GM12878 (cell line): ENCODE results near the gene NFE2L2. TPM values are rescaled to one million over a fixed set of nuclear protein-coding genes. Genes with fewer than 3 reads are reported as not detected.
"Not testable (repeated sequence)": the region's sequence is repeated elsewhere in the genome, so short reads cannot be mapped to it uniquely, and the experiment has no call there.

Experiments used
- ATAC-seq: fragments of 200-7000 bp; cut with Tn5 transposase; 3 replicates; pipeline ENCODE4 v1.9.1; 2020; ENCODE audit warnings: mild to moderate bottlenecking, moderate library complexity
- BruUV-seq: library from RNA; stranded (reverse); fragments of 400-500 nt; replicated peaks from 2 replicates; lab custom pipeline; 2021; lab: Mats Ljungman, UMichigan
- CTCF ChIA-PET: fragments of 300-600 bp; sonication (Branson Sonifier 250); formaldehyde crosslinking; extraction: SDS; loops from one replicate; lab custom pipeline; 2021; ENCODE audit warnings: inconsistent platforms; lab: Yijun Ruan, JAX
- POLR2A ChIA-PET: fragments of 350-600 bp; formaldehyde crosslinking; extraction: SDS; loops from one replicate; lab custom pipeline; 2021; ENCODE audit warnings: inconsistent platforms; lab: Charles Lee
- RAD21 ChIA-PET: fragments of 300-600 bp; sonication (Branson Sonifier 250); formaldehyde crosslinking; loops from one replicate; lab custom pipeline; 2023; ENCODE audit warnings: antibody characterized with exemption; ENCODE audit not compliant: unreplicated experiment; lab: Charles Lee
- SMC1A ChIA-PET: fragments of 300-600 bp; sonication (Branson Sonifier 250); formaldehyde crosslinking; loops from one replicate; lab custom pipeline; 2023; ENCODE audit not compliant: unreplicated experiment, uncharacterized antibody; lab: Charles Lee
- DNase-seq: peaks from one replicate; pipeline ENCODE4 v3.0.0-alpha.2; 2011; ENCODE audit warnings: low read depth, low spot score
- FAIRE-seq: peaks from 3 replicates; lab custom pipeline; 2011; peaks lifted over from hg19 to GRCh38; lab: Jason Lieb, UNC
- H2AFZ ChIP-seq: 2 replicates; pipeline ENCODE4 v1.6.0; 2011; ENCODE audit warnings: low read depth, low read length, control low read depth; ENCODE audit not compliant: control insufficient read depth
- H3K27ac ChIP-seq: 2 replicates; pipeline ENCODE4 v1.5.1; 2011; ENCODE audit warnings: control low read depth; ENCODE audit not compliant: control insufficient read depth, insufficient read depth
- H3K27me3 ChIP-seq, 2 experiments: replicated peaks in 1 of 2; 2 replicates each; pipeline versions ENCODE4 v1.6.0 to v1.6.1; 2011; ENCODE audit warnings: low read length in 1 of 2; ENCODE audit not compliant: control insufficient read depth in 2 of 2, insufficient read depth in 2 of 2
- H3K36me3 ChIP-seq, 2 experiments: 2 replicates each; pipeline ENCODE4 v1.5.1; 2011; ENCODE audit warnings: low read length in 1 of 2; ENCODE audit not compliant: control insufficient read depth in 2 of 2, insufficient read depth in 2 of 2
- H3K4me1 ChIP-seq: 2 replicates; pipeline ENCODE4 v1.6.1; 2011; ENCODE audit warnings: mild to moderate bottlenecking, low read length, moderate library complexity, mixed read lengths; ENCODE audit not compliant: control insufficient read depth, insufficient read depth
- H3K4me2 ChIP-seq: 2 replicates; pipeline ENCODE4 v1.6.0; 2011; ENCODE audit warnings: control low read depth; ENCODE audit not compliant: control insufficient read depth, insufficient read depth
- H3K4me3 ChIP-seq: fragments of 200-600 bp; sonication (generic); 2 replicates; pipeline ENCODE4 v1.5.1; 2016
- H3K79me2 ChIP-seq: 2 replicates; pipeline ENCODE4 v1.6.0; 2011; ENCODE audit warnings: low read length; ENCODE audit not compliant: control insufficient read depth, insufficient read depth
- H3K9ac ChIP-seq: 2 replicates; pipeline ENCODE4 v1.8.0; 2011; ENCODE audit warnings: low read length, control low read depth, mixed read lengths; ENCODE audit not compliant: control insufficient read depth, insufficient read depth
- H3K9me3 ChIP-seq: replicated peaks from 3 replicates; pipeline ENCODE4 v1.5.1; 2011; ENCODE audit warnings: mild to moderate bottlenecking, low read length; ENCODE audit not compliant: control insufficient read depth, insufficient read depth
- H4K20me1 ChIP-seq: 2 replicates; pipeline ENCODE4 v1.6.0; 2011; ENCODE audit not compliant: control insufficient read depth, insufficient read depth
- PAX5 ChIP-seq: IDR thresholded peaks from 2 replicates; pipeline ENCODE4 v1.6.1; 2011; ENCODE audit warnings: low read depth, low read length, borderline replicate concordance
- YY1 ChIP-seq: IDR thresholded peaks from 2 replicates; pipeline ENCODE4 v1.6.1; 2011; ENCODE audit warnings: low read depth, mild to moderate bottlenecking, low read length
- WGBS: methylation state at CpG from one replicate; pipeline ENCODE4 v1.1.6; 2016; ENCODE audit warnings: low lambda C conversion rate; ENCODE audit not compliant: insufficient replicate concordance, insufficient coverage; ENCODE audit errors: missing lambda C conversion rate; 5-methylcytosine and 5-hydroxymethylcytosine counted together
- in situ Hi-C: fragments of 300-500 bp; cut with MboI; formaldehyde crosslinking; loops from 9 replicates; pipeline ENCODE4 v1.14.3; 2018; ENCODE audit warnings: mixed read lengths
- intact Hi-C: fragments of 100-400 bp; cut with micrococcal nuclease; formaldehyde crosslinking; loops from one replicate; pipeline ENCODE4 v1.14.2; 2022; ENCODE audit not compliant: unreplicated experiment
- polyA plus RNA-seq, 11 experiments: library from polyadenylated mRNA; depleted of rRNA in 4 of 11; unstranded in 6 of 11; stranded (reverse) in 5 of 11; fragments of >200 nt; fragmentation: Nextera tagmentation in 4 of 11; fragmentation: Illumina TruSeq in 1 of 11; extraction: Ambion mirVana in 4 of 11; extraction: Trizol in 1 of 11; gene quantifications; 1 replicate in 1 of 11; 2 replicates in 10 of 11; pipeline versions ENCODE4 v1.2.1 to v1.2.3, GENCODE V29; 2011 to 2016; ENCODE audit warnings: inconsistent platforms in 2 of 11, missing spikeins in 2 of 11, low read depth in 1 of 11
- total RNA-seq, 4 experiments: library from RNA; depleted of rRNA in 3 of 4; stranded (reverse); fragments of >200 nt in 3 of 4; fragmentation: Illumina TruSeq in 1 of 4; extraction: Trizol in 1 of 4; gene quantifications; 2 replicates each; pipeline versions ENCODE4 v1.2.1 to v1.2.3, GENCODE V29; 2013 to 2021
- TF ChIP-seq, protein P1 (sequence below): fragments of 450-650 bp; formaldehyde crosslinking; IDR thresholded peaks from 2 replicates; pipeline ENCODE4 v1.4.0; 2022; ENCODE audit warnings: mild to moderate bottlenecking, moderate library complexity
- TF ChIP-seq, protein P2 (sequence below): fragments of 450-650 bp; IDR thresholded peaks from 2 replicates; pipeline ENCODE4 v1.6.1; 2017; ENCODE audit warnings: mild to moderate bottlenecking, moderate library complexity
- TF ChIP-seq, protein P3 (sequence below): IDR thresholded peaks from 2 replicates; pipeline ENCODE4 v1.6.1; 2011; ENCODE audit warnings: low read depth, low read length, improper control_type of control experiment, borderline replicate concordance
- TF ChIP-seq, protein P4 (sequence below): IDR thresholded peaks from 2 replicates; pipeline ENCODE4 v1.6.1; 2012; ENCODE audit warnings: low read depth, low read length, improper control_type of control experiment

Gene NFE2L2
- total and polyA plus RNA-seq, 10 of the 15 experiments (the other 5 are each of a cell fraction or from before 2014, with no cell fraction given), result 18.4 to 69.8 (median 37.1) TPM

GRCh38 chr2:177309672-177310309 lies 45.3 kb upstream of the NFE2L2 start:
- SMC1A ChIA-PET, BruUV-seq, in situ Hi-C loops, FAIRE-seq, H3K9me3 ChIP-seq, H3K4me2 ChIP-seq, H3K27me3 ChIP-seq, RAD21 ChIA-PET, H3K4me1 ChIP-seq, H4K20me1 ChIP-seq, H3K36me3 ChIP-seq, DNase-seq, intact Hi-C loops, H3K27ac ChIP-seq, H2AFZ ChIP-seq, H3K9ac ChIP-seq, H3K79me2 ChIP-seq, H3K4me3 ChIP-seq, ATAC-seq: not testable (repeated sequence)
- POLR2A ChIA-PET, result interaction anchor here (0.6 to 0.8 kb wide), 3 partner anchors 18 to 67 kb away, joined by 3 to 7 read pairs (median 3); no protein-coding TSS in a partner anchor
- CTCF ChIA-PET, result interaction anchor here (2.7 kb wide), 1 partner anchor 145 kb away, joined by 16 read pairs; no protein-coding TSS in a partner anchor
- 40% methylated on average over 5 of the region's 7 CpGs for WGBS

DNA sequence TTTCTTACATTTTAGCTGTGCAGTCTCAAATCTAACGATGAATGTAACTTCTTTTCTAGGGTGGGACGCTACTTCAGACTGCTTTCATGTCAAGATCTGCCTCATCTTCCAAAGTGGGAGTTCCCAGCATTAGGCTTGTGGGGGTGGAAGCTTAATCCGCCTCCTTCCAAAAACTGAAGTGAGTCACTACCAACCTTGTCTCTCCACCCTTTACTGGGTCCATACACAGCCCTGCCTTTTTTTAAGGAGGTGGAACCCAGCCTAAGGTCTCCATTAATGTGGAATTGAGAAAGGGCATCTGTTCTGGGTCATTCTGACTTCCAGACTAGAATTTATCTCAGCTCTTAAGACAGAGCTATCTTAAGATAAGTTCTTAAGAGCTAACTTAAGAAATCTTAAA lies 42.0 kb upstream of the NFE2L2 start:
- no peak overlapping the region for H3K4me3 ChIP-seq
- H3K4me2 ChIP-seq, result no peak overlapping the region
- no peak for DNase-seq
- no peak overlapping the region for H3K9ac ChIP-seq
- FAIRE-seq, result no peak
- no peak for ATAC-seq
- POLR2A ChIA-PET, result no interaction called here
- H3K9me3 ChIP-seq, result no peaks in the 10 kb centered on the region
- no peaks in the 10 kb centered on the region for H4K20me1 ChIP-seq
- RAD21 ChIA-PET, result interaction anchor here (2.1 kb wide), 1 partner anchor 141 kb away, joined by 4 read pairs; no protein-coding TSS in a partner anchor
- H3K4me1 ChIP-seq, result no peaks in the 10 kb centered on the region
- in situ Hi-C loops, result no loop called here
- H2AFZ ChIP-seq, result no peak overlapping the region
- WGBS, result 69% methylated on average over 3 of the region's 3 CpGs
- H3K79me2 ChIP-seq, result no peaks in the 10 kb centered on the region
- SMC1A ChIA-PET, result interaction anchor here (0.5 to 5.6 kb wide), 4 partner anchors 8 to 142 kb away, joined by 3 to 24 read pairs (median 4); partner anchors contain the start of gene NFE2L2
- CTCF ChIA-PET, result interaction anchor here (1.1 to 2.7 kb wide), 6 partner anchors 8 to 141 kb away, joined by 3 to 9 read pairs (median 4); no protein-coding TSS in a partner anchor
- no peaks in the 10 kb centered on the region for H3K27me3 ChIP-seq
- intact Hi-C loops, result no loop called here
- no TSS peak for BruUV-seq
- H3K36me3 ChIP-seq, result no peaks in the 10 kb centered on the region
- H3K27ac ChIP-seq, result no peak overlapping the region
- TF ChIP-seq, protein P1, sequence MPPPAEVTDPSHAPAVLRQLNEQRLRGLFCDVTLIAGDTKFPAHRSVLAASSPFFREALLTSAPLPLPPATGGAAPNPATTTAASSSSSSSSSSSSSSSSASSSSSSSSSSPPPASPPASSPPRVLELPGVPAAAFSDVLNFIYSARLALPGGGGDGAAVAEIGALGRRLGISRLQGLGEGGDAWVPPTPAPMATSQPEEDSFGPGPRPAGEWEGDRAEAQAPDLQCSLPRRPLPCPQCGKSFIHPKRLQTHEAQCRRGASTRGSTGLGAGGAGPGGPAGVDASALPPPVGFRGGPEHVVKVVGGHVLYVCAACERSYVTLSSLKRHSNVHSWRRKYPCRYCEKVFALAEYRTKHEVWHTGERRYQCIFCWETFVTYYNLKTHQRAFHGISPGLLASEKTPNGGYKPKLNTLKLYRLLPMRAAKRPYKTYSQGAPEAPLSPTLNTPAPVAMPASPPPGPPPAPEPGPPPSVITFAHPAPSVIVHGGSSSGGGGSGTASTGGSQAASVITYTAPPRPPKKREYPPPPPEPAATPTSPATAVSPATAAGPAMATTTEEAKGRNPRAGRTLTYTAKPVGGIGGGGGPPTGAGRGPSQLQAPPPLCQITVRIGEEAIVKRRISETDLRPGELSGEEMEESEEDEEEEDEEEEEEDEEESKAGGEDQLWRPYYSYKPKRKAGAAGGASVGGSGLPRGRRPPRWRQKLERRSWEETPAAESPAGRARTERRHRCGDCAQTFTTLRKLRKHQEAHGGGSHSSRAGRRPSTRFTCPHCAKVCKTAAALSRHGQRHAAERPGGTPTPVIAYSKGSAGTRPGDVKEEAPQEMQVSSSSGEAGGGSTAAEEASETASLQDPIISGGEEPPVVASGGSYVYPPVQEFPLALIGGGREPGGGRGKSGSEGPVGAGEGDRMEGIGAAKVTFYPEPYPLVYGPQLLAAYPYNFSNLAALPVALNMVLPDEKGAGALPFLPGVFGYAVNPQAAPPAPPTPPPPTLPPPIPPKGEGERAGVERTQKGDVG, result no peak
- TF ChIP-seq, protein P2, sequence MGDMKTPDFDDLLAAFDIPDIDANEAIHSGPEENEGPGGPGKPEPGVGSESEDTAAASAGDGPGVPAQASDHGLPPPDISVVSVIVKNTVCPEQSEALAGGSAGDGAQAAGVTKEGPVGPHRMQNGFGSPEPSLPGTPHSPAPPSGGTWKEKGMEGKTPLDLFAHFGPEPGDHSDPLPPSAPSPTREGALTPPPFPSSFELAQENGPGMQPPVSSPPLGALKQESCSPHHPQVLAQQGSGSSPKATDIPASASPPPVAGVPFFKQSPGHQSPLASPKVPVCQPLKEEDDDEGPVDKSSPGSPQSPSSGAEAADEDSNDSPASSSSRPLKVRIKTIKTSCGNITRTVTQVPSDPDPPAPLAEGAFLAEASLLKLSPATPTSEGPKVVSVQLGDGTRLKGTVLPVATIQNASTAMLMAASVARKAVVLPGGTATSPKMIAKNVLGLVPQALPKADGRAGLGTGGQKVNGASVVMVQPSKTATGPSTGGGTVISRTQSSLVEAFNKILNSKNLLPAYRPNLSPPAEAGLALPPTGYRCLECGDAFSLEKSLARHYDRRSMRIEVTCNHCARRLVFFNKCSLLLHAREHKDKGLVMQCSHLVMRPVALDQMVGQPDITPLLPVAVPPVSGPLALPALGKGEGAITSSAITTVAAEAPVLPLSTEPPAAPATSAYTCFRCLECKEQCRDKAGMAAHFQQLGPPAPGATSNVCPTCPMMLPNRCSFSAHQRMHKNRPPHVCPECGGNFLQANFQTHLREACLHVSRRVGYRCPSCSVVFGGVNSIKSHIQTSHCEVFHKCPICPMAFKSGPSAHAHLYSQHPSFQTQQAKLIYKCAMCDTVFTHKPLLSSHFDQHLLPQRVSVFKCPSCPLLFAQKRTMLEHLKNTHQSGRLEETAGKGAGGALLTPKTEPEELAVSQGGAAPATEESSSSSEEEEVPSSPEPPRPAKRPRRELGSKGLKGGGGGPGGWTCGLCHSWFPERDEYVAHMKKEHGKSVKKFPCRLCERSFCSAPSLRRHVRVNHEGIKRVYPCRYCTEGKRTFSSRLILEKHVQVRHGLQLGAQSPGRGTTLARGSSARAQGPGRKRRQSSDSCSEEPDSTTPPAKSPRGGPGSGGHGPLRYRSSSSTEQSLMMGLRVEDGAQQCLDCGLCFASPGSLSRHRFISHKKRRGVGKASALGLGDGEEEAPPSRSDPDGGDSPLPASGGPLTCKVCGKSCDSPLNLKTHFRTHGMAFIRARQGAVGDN, result no peak
- TF ChIP-seq PAX5 (no peak), YY1 (no peak)
- TF ChIP-seq, protein P3, sequence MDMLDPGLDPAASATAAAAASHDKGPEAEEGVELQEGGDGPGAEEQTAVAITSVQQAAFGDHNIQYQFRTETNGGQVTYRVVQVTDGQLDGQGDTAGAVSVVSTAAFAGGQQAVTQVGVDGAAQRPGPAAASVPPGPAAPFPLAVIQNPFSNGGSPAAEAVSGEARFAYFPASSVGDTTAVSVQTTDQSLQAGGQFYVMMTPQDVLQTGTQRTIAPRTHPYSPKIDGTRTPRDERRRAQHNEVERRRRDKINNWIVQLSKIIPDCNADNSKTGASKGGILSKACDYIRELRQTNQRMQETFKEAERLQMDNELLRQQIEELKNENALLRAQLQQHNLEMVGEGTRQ, result no peak
- TF ChIP-seq, protein P4, sequence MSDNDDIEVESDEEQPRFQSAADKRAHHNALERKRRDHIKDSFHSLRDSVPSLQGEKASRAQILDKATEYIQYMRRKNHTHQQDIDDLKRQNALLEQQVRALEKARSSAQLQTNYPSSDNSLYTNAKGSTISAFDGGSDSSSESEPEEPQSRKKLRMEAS, result no peak
